SU-DHL-6 (cell line): ENCODE data around the gene PLXNB1.
"Not testable (repeated sequence)": the region's sequence is repeated elsewhere in the genome, so short reads cannot be mapped to it uniquely, and the experiment has no call there.

Source experiments
- H2AFZ ChIP-seq: fragments of 200-600 bp; sonication (generic); 2 replicates; pipeline ENCODE4 v1.6.1; 2014; ENCODE audit warnings: low read depth, mild to moderate bottlenecking, moderate library complexity, mixed read lengths, antibody characterized with exemption, low read length; ENCODE audit not compliant: severe bottlenecking
- H3F3A ChIP-seq: fragments of 200-600 bp; shearing (Covaris generic); 2 replicates; pipeline ENCODE4 v1.6.0; 2016; ENCODE audit warnings: antibody characterized with exemption, mild to moderate bottlenecking; ENCODE audit not compliant: insufficient read depth
- H3K27ac ChIP-seq: fragments of 200-600 bp; sonication (generic); 2 replicates; pipeline ENCODE4 v1.5.1; 2016; ENCODE audit warnings: low read depth, mild to moderate bottlenecking, low read length, moderate library complexity, mixed read lengths
- H3K27me3 ChIP-seq: fragments of 200-600 bp; sonication (generic), shearing (Covaris generic); 2 replicates; pipeline ENCODE4 v1.6.0; 2014; ENCODE audit warnings: mild to moderate bottlenecking, low read length
- H3K36me3 ChIP-seq: fragments of 200-600 bp; sonication (generic); 2 replicates; pipeline ENCODE4 v1.6.1; 2014; ENCODE audit warnings: mild to moderate bottlenecking, low read length, mixed read lengths
- H3K4me2 ChIP-seq: fragments of 300-600, 200-600 bp; shearing (Covaris generic), sonication (generic); 2 replicates; pipeline ENCODE4 v1.6.0; 2014; ENCODE audit warnings: low read length, low read depth, mild to moderate bottlenecking; ENCODE audit not compliant: poor library complexity, severe bottlenecking
- H3K4me3 ChIP-seq: fragments of 200-600 bp; sonication (generic); 2 replicates; pipeline ENCODE4 v1.5.1; 2014; ENCODE audit warnings: antibody characterized with exemption, low read length, mild to moderate bottlenecking, mixed read lengths; ENCODE audit not compliant: insufficient read depth, poor library complexity, severe bottlenecking
- H3K79me2 ChIP-seq: fragments of 200-600 bp; sonication (generic); 2 replicates; pipeline ENCODE4 v1.6.1; 2014; ENCODE audit warnings: mild to moderate bottlenecking, low read length, moderate library complexity; ENCODE audit not compliant: insufficient read depth
- H3K9ac ChIP-seq: fragments of 200-600 bp; sonication (generic); 2 replicates; pipeline ENCODE4 v1.7.0; 2014; ENCODE audit warnings: mild to moderate bottlenecking, low read length
- H3K9me2 ChIP-seq: fragments of 200-600 bp; sonication (generic); replicated peaks from 2 replicates; pipeline ENCODE4 v1.6.1; 2014; ENCODE audit warnings: low read length; ENCODE audit not compliant: insufficient read depth
- H3K9me3 ChIP-seq: fragments of 200-600 bp; sonication (generic); 2 replicates; pipeline ENCODE4 v1.6.1; 2014; ENCODE audit warnings: low read length, mixed read lengths; ENCODE audit not compliant: insufficient read depth
- H4K20me1 ChIP-seq: fragments of 200-600 bp; sonication (generic); 2 replicates; pipeline ENCODE4 v1.6.1; 2014; ENCODE audit warnings: low read depth, mild to moderate bottlenecking, antibody characterized with exemption, low read length, moderate library complexity, mixed read lengths
- EZH2phosphoT487 ChIP-seq: fragments of 200-600 bp; sonication (generic), shearing (Covaris generic); conservative IDR thresholded peaks from 2 replicates; pipeline ENCODE4 v1.6.1; 2018; ENCODE audit warnings: mild to moderate bottlenecking, antibody characterized with exemption, low read length, moderate library complexity, mixed read lengths
- TF ChIP-seq, protein P1 (sequence below): fragments of 200-600 bp; sonication (generic); IDR thresholded peaks from one replicate; pipeline ENCODE4 v1.5.1; 2017; ENCODE audit warnings: antibody characterized with exemption, mild to moderate bottlenecking, low read length, moderate library complexity; ENCODE audit not compliant: insufficient read depth, poor library complexity, severe bottlenecking

The PLXNB1 gene

DNA sequence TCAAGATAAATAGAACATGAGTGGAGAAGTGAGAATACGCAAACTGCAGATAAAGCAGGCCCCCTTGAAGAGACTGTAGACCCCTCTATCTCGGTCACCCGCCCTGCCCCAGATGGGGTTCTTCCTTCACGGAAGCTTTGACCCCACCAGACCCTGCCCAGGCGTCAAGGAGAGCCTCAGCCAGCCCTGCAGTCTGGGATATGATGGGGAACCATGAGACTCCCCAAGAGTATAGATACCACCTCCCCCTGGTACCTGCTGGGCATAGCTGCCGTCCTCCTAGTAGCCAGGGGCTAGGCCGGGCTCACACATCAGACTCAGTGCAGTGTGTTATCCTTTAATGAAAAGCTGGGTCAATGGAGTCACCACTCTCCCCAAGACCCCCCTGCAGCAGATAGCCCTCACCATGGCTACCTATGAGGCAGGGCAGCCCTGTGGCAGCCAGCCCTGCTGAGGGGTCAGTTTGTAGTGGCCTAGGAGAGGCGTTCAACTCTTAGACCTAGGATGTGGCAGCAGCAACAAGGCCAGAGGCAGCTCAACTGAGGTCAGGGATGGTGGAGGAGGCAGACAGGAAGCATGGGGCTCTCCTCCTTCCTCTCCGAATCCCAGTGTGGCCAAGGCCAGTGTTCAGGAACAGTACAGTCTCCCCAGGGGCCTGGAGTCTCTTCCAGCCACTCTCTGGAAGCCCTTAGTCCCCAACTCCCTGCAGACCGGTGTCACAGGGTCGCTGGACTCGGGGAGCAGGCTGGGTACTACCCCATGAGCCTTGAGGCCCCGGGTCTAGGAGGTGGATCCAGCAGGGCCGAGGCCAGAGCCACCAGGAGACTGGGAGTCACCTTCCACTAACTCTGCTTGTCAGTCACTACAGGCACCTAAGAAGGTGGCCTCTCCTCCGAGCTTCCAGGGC is 26.1 kb downstream of the PLXNB1 start:
- Histone ChIP-seq H3K4me3 (no peak overlapping the region), H3K9ac (no peak overlapping the region), H3K4me2 (no peak overlapping the region), H4K20me1 (no peaks in the 10 kb centered on the region), H3K79me2 (no peaks in the 10 kb centered on the region), H3K36me3 (no peaks in the 10 kb centered on the region), H3K27me3 (no peaks in the 10 kb centered on the region), H2AFZ (no peak overlapping the region), H3F3A (no peaks in the 10 kb centered on the region), H3K9me2 (no peaks in the 10 kb centered on the region), H3K9me3 (no peaks in the 10 kb centered on the region), H3K27ac (no peak overlapping the region)
- TF ChIP-seq, protein P1, sequence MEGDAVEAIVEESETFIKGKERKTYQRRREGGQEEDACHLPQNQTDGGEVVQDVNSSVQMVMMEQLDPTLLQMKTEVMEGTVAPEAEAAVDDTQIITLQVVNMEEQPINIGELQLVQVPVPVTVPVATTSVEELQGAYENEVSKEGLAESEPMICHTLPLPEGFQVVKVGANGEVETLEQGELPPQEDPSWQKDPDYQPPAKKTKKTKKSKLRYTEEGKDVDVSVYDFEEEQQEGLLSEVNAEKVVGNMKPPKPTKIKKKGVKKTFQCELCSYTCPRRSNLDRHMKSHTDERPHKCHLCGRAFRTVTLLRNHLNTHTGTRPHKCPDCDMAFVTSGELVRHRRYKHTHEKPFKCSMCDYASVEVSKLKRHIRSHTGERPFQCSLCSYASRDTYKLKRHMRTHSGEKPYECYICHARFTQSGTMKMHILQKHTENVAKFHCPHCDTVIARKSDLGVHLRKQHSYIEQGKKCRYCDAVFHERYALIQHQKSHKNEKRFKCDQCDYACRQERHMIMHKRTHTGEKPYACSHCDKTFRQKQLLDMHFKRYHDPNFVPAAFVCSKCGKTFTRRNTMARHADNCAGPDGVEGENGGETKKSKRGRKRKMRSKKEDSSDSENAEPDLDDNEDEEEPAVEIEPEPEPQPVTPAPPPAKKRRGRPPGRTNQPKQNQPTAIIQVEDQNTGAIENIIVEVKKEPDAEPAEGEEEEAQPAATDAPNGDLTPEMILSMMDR = no peak
- no peak for TF ChIP-seq EZH2phosphoT487

DNA sequence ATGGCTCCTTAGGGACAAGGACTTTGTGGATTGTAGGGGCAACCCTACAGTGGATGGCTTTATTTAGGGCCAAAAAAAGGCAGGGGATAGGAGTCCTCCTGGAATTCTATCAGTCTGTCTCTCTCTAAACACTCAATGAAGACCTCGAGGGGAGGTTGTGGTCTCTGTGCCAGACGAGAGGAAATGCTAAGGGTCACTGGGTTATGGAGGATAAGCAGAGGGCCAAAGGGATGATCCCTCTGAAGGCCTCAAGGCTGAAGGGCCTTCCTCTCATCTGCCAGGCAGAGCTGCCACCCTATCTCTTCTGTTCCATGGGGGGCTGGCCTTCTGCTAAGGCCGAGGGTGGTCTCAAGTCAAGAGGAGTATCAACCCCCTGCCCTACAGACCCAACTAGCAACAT is 27.0 kb downstream of the PLXNB1 start:
- Histone ChIP-seq H3K36me3 (no peaks in the 10 kb centered on the region), H3K79me2 (no peaks in the 10 kb centered on the region), H3F3A (no peaks in the 10 kb centered on the region), H3K9ac (no peak overlapping the region), H4K20me1 (no peaks in the 10 kb centered on the region), H2AFZ (no peak overlapping the region), H3K27me3 (no peaks in the 10 kb centered on the region), H3K4me3 (no peak overlapping the region), H3K9me2 (no peaks in the 10 kb centered on the region), H3K4me2 (no peak overlapping the region), H3K27ac (no peak overlapping the region), H3K9me3 (no peaks in the 10 kb centered on the region)
- TF ChIP-seq EZH2phosphoT487 = no peak
- TF ChIP-seq, protein P1 = no peak

DNA sequence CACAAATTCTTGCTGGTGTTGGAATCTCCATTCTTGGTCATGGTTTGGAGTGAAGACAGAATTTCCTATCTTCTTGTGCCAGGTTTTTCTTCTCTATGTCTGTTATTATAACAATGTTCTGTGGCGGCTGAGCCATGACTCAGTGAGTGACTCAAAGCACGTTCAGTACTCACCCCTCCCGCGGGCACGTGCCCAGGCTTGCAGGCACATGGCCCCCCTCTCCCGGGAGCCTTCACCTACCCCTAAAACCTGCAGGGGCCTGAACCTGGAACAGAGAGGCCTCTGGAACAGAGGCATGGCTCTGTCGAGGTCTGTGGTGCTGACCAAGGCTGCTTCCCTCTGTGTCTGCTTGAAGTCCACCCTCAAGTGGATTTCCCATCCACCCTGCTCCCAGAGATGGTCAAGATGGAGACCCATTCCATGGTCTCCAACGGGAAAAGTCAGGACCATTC is 27.6 kb downstream of the PLXNB1 start:
- Histone ChIP-seq H3K9ac (no peak overlapping the region), H3K27me3 (no peaks in the 10 kb centered on the region), H3K4me2 (no peak overlapping the region), H3K36me3 (no peaks in the 10 kb centered on the region), H3K27ac (no peak overlapping the region), H3K9me2 (no peaks in the 10 kb centered on the region), H3K9me3 (no peaks in the 10 kb centered on the region), H2AFZ (no peak overlapping the region), H4K20me1 (no peaks in the 10 kb centered on the region), H3F3A (no peaks in the 10 kb centered on the region), H3K79me2 (no peaks in the 10 kb centered on the region), H3K4me3 (no peak overlapping the region)
- TF ChIP-seq, protein P1 = no peak
- no peak for TF ChIP-seq EZH2phosphoT487

DNA sequence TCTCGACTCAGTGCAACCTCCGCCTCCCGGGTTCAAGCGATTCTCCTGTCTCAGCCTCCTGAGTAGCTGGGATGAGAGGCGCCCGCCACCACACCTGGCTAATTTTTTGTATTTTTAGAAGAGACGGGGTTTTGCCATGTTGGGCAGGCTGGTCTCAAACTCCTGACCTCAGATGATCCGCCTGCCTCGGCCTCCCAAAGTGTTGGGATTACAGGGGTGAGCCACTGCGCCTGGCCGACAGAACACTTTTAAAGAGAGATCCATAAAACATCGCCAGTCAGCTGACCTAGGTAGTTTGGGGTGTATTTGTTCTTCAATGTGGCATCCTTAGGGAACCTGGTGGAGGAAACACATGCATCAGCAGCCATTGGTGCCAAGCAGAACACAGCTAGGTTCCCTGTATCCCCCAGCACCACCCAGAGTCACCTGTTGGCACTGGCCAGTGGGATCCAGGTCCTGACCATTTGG is 28.4 kb downstream of the PLXNB1 start:
- H3K4me2 ChIP-seq, H3K27ac ChIP-seq, H3K27me3 ChIP-seq, H3K9ac ChIP-seq, H3K4me3 ChIP-seq, H3K9me2 ChIP-seq, H3F3A ChIP-seq, H3K36me3 ChIP-seq, H4K20me1 ChIP-seq, H3K9me3 ChIP-seq, H3K79me2 ChIP-seq, H2AFZ ChIP-seq: not testable (repeated sequence)
